IMR-90 (cell line): ENCODE results near the gene OBP2B. TPM values are rescaled to one million over a fixed set of nuclear protein-coding genes. Genes with fewer than 3 reads are reported as not detected.

ENCODE experiments used
- ATAC-seq: fragments of 200-7000 bp; cut with Tn5 transposase; 2 replicates; pipeline ENCODE4 v1.9.1; 2020; ENCODE audit warnings: low read depth, mild to moderate bottlenecking, moderate library complexity
- BruUV-seq: library from RNA; stranded (reverse); fragments of 400-500 nt; replicated peaks from 2 replicates; lab custom pipeline; 2021; lab: Mats Ljungman, UMichigan
- CTCF ChIA-PET: fragments of 300-600 bp; formaldehyde crosslinking; extraction: SDS; loops from one replicate; lab custom pipeline; 2021; ENCODE audit warnings: antibody characterized with exemption; lab: Yijun Ruan, JAX
- POLR2A ChIA-PET: fragments of 300-600 bp; sonication (Branson Sonifier 250); formaldehyde crosslinking; loops from one replicate; lab custom pipeline; 2022; ENCODE audit warnings: antibody characterized with exemption; ENCODE audit not compliant: unreplicated experiment; lab: Charles Lee
- DNase-seq: peaks from one replicate; pipeline ENCODE4 v3.0.0; 2013
- H2AFZ ChIP-seq: replicated peaks from 2 replicates; pipeline ENCODE3; 2013; ENCODE audit warnings: low read length, mild to moderate bottlenecking; ENCODE audit not compliant: poor library complexity
- H2AK5ac ChIP-seq: 2 replicates; pipeline ENCODE4 v1.6.1; 2013; ENCODE audit warnings: low read depth, low read length, inconsistent platforms
- H2AK9ac ChIP-seq: replicated peaks from 2 replicates; pipeline ENCODE3; 2013; ENCODE audit warnings: mild to moderate bottlenecking, low read depth, low read length, moderate library complexity; ENCODE audit not compliant: poor library complexity
- H2BK120ac ChIP-seq: 2 replicates; pipeline ENCODE4 v1.6.1; 2013; ENCODE audit warnings: low read depth, low read length, inconsistent platforms
- H2BK15ac ChIP-seq: 3 replicates; pipeline ENCODE4 v1.6.1; 2013; ENCODE audit warnings: low read depth, low read length, inconsistent platforms
- H2BK20ac ChIP-seq: 2 replicates; pipeline ENCODE4 v1.6.1; 2013; ENCODE audit warnings: low read depth, mild to moderate bottlenecking, inconsistent platforms, low read length, moderate library complexity
- H2BK5ac ChIP-seq: 2 replicates; pipeline ENCODE4 v1.6.1; 2013; ENCODE audit warnings: mild to moderate bottlenecking, low read depth, low read length, inconsistent platforms; ENCODE audit not compliant: poor library complexity, severe bottlenecking
- H3K14ac ChIP-seq: replicated peaks from 2 replicates; pipeline ENCODE4 v1.6.1; 2013; ENCODE audit warnings: low read depth, low read length, inconsistent platforms
- H3K18ac ChIP-seq: 2 replicates; pipeline ENCODE4 v1.6.1; 2013; ENCODE audit warnings: low read depth, low read length, control low read depth
- H3K23ac ChIP-seq: 2 replicates; pipeline ENCODE4 v1.6.1; 2013; ENCODE audit warnings: low read depth, low read length, inconsistent platforms
- H3K27ac ChIP-seq: 2 replicates; pipeline ENCODE4 v1.5.1; 2013; ENCODE audit warnings: mild to moderate bottlenecking, control low read depth, low read length; ENCODE audit not compliant: insufficient read depth
- H3K27me3 ChIP-seq: 2 replicates; pipeline ENCODE4 v1.6.1; 2013; ENCODE audit warnings: low read length; ENCODE audit not compliant: control insufficient read depth, insufficient read depth
- H3K36me3 ChIP-seq: 2 replicates; pipeline ENCODE4 v1.6.1; 2013; ENCODE audit warnings: low read length, mixed read lengths; ENCODE audit not compliant: control insufficient read depth, insufficient read depth
- H3K4ac ChIP-seq: 2 replicates; pipeline ENCODE4 v1.6.1; 2013; ENCODE audit warnings: low read depth, low read length, inconsistent platforms
- H3K4me1 ChIP-seq: 2 replicates; pipeline ENCODE4 v1.6.1; 2013; ENCODE audit warnings: low read length, mixed read lengths; ENCODE audit not compliant: control insufficient read depth, insufficient read depth
- H3K4me2 ChIP-seq: 2 replicates; pipeline ENCODE4 v1.6.1; 2013; ENCODE audit warnings: low read depth, mild to moderate bottlenecking, control low read depth, low read length, moderate library complexity
- H3K4me3 ChIP-seq: 2 replicates; pipeline ENCODE4 v1.5.1; 2013; ENCODE audit warnings: low read depth, mild to moderate bottlenecking, control low read depth, low read length, moderate library complexity; ENCODE audit not compliant: insufficient read depth
- H3K56ac ChIP-seq: 2 replicates; pipeline ENCODE4 v1.6.1; 2013; ENCODE audit warnings: low read length, inconsistent platforms; ENCODE audit not compliant: insufficient read depth; ENCODE audit errors: extremely low read depth
- H3K79me1 ChIP-seq, 2 experiments: 2 replicates each; pipeline ENCODE4 v1.6.1; 2013; ENCODE audit warnings: low read length in 2 of 2, inconsistent platforms in 1 of 2, low read depth in 1 of 2
- H3K9ac ChIP-seq: 2 replicates; pipeline ENCODE4 v1.6.1; 2013; ENCODE audit warnings: low read depth, low read length, control low read depth
- H3K9me1 ChIP-seq: 2 replicates; pipeline ENCODE4 v1.6.1; 2013; ENCODE audit warnings: low read length, inconsistent platforms; ENCODE audit not compliant: insufficient read depth
- H3K9me3 ChIP-seq: 2 replicates; pipeline ENCODE4 v1.6.1; 2013; ENCODE audit warnings: low read length; ENCODE audit not compliant: control insufficient read depth, insufficient read depth
- H4K20me1 ChIP-seq: 2 replicates; pipeline ENCODE4 v1.6.1; 2013; ENCODE audit warnings: low read length, inconsistent platforms; ENCODE audit not compliant: insufficient read depth
- H4K5ac ChIP-seq: 2 replicates; pipeline ENCODE4 v1.6.1; 2013; ENCODE audit warnings: mild to moderate bottlenecking, low read depth, low read length, control low read depth
- H4K8ac ChIP-seq, 2 experiments: 2 replicates each; pipeline ENCODE4 v1.6.1; 2013; ENCODE audit warnings: low read depth in 2 of 2, low read length in 2 of 2, control low read depth in 1 of 2, inconsistent platforms in 1 of 2
- H4K91ac ChIP-seq: 2 replicates; pipeline ENCODE4 v1.6.1; 2013; ENCODE audit warnings: low read depth, low read length, inconsistent platforms; ENCODE audit not compliant: insufficient read depth
- BHLHE40 ChIP-seq: fragments of 150-350 bp; IDR thresholded peaks from 2 replicates; pipeline ENCODE4 v1.6.1; 2016; ENCODE audit warnings: mild to moderate bottlenecking, low read depth, low read length
- CEBPB ChIP-seq: IDR thresholded peaks from 2 replicates; pipeline ENCODE4 v1.6.1; 2012; ENCODE audit warnings: low read depth, low read length, improper control_type of control experiment
- CHD1 ChIP-seq: IDR thresholded peaks from 2 replicates; pipeline ENCODE4 v1.6.1; 2012; ENCODE audit warnings: low read depth, low read length, improper control_type of control experiment
- FOS ChIP-seq: fragments of 150-350 bp; IDR thresholded peaks from 2 replicates; pipeline ENCODE4 v1.6.1; 2016; ENCODE audit warnings: low read depth, low read length
- MAFK ChIP-seq: IDR thresholded peaks from 2 replicates; pipeline ENCODE4 v1.6.1; 2012; ENCODE audit warnings: low read depth, low read length, improper control_type of control experiment
- MXI1 ChIP-seq: IDR thresholded peaks from 2 replicates; pipeline ENCODE4 v1.6.1; 2012; ENCODE audit warnings: low read depth, mild to moderate bottlenecking, low read length, moderate library complexity, borderline replicate concordance
- POLR2A ChIP-seq: IDR thresholded peaks from 2 replicates; pipeline ENCODE4 v1.6.1; 2012; ENCODE audit warnings: mild to moderate bottlenecking, low read depth, low read length
- RAD21 ChIP-seq: IDR thresholded peaks from 2 replicates; pipeline ENCODE4 v1.6.1; 2012; ENCODE audit warnings: low read length, improper control_type of control experiment
- RCOR1 ChIP-seq: IDR thresholded peaks from 2 replicates; pipeline ENCODE4 v1.6.1; 2012; ENCODE audit warnings: mild to moderate bottlenecking, low read length, improper control_type of control experiment; ENCODE audit not compliant: insufficient replicate concordance
- RFX5 ChIP-seq: IDR thresholded peaks from 2 replicates; pipeline ENCODE4 v1.8.0; 2012; ENCODE audit warnings: low read depth, mild to moderate bottlenecking, low read length, moderate library complexity
- SMC3 ChIP-seq: fragments of 150-350 bp; IDR thresholded peaks from 2 replicates; pipeline ENCODE4 v1.6.1; 2016; ENCODE audit warnings: low read depth, mild to moderate bottlenecking, antibody characterized with exemption, low read length, moderate library complexity
- WGBS, 2 experiments: methylation state at CpG; one replicate each; pipeline versions ENCODE4 v1.1.5 to v1.1.7; 2013; ENCODE audit warnings: missing lambda C conversion rate in 2 of 2; ENCODE audit not compliant: insufficient read length in 1 of 2; ENCODE audit errors: extremely low coverage in 2 of 2; 5-methylcytosine and 5-hydroxymethylcytosine counted together
- dilution Hi-C: fragments of 300-500 bp; cut with HindIII; formaldehyde crosslinking; loops from one replicate; pipeline ENCODE4 v1.14.3; 2018; ENCODE audit warnings: low sequenced_read_pairs; ENCODE audit not compliant: unreplicated experiment
- in situ Hi-C: fragments of 300-500 bp; cut with MboI; formaldehyde crosslinking; loops from 3 replicates; pipeline ENCODE4 v1.14.3; 2019; ENCODE audit warnings: low sequenced_read_pairs, inconsistent platforms, mixed read lengths
- intact Hi-C: fragments of 100-400 bp; cut with micrococcal nuclease; formaldehyde crosslinking; loops from 2 replicates; pipeline ENCODE4 v1.10.0; 2022
- polyA plus RNA-seq, 3 experiments: library from polyadenylated mRNA; depleted of rRNA; stranded (reverse); fragments of >200 nt; gene quantifications; 2 replicates each; pipeline ENCODE4 v1.2.3, GENCODE V29; 2012; ENCODE audit warnings: low replicate concordance in 1 of 3
- total RNA-seq: library from RNA; depleted of rRNA; stranded (reverse); fragments of >200 nt; gene quantifications from 2 replicates; pipeline ENCODE4 v1.2.3, GENCODE V29; 2012
- TF ChIP-seq, protein P1 (sequence below): conservative IDR thresholded peaks from 2 replicates; pipeline ENCODE4 v1.5.1; 2012; ENCODE audit warnings: mild to moderate bottlenecking, low read depth, low read length, improper control_type of control experiment
- TF ChIP-seq, protein P2 (sequence below): fragments of 150-350 bp; IDR thresholded peaks from 2 replicates; pipeline ENCODE4 v1.6.1; 2017; ENCODE audit warnings: mild to moderate bottlenecking, antibody characterized with exemption, low read length, low read depth
- TF ChIP-seq, protein P3 (sequence below): fragments of 150-350 bp; IDR thresholded peaks from 2 replicates; pipeline ENCODE4 v1.6.1; 2016; ENCODE audit warnings: low read depth, mild to moderate bottlenecking, low read length, moderate library complexity, borderline replicate concordance

Gene OBP2B
- total and polyA plus RNA-seq, 2 of the 4 experiments (the other 2 are of a cell fraction): not detected

DNA sequence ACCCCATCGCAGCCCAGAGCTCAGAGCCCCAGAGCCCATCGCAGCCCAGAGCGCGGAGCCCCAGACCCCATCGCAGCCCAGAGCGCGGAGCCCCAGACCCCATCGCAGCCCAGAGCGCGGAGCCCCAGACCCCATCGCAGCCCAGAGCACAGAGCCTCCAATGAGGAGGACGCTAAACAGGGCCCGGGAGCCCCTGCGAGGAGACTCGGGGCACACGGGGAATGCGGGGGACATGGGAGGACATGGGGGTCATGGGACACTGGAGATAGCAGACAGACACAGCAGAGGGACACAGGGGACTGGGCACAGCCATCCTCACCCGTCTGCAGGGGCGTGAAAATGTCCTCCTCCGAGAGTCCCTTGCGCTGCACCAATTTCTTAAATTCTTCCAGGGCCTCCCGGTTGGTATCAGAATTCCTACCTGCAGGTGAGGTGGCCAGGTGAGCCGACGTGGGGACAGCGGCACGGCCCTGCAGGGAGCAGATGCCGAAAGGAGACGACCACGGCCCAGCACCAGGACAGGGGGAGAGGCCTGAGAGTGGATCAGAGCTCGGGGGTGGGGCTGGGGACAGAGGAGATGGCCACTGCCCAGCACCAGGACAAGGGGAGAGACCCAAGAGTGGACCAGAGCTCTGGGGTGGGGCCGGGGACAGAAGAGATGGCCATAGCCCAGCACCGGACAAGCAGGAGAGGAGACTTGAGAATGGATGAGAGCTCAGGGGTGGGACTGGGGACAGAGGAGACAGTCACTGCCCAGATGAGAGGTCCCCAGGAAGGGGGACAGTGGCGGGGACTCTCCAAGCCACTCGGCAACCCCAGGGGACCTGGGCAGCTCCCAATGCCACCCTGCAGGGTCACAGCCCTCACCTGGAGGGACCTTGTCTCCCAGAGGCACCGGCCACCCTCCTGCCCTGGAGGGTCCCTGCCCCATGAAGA lies 2.8 kb downstream of the OBP2B start:
- Histone ChIP-seq H4K91ac (no peak overlapping the region), H4K5ac (no peak overlapping the region), H2AK9ac (no peak overlapping the region), H2BK120ac (no peak overlapping the region), H3K56ac (no peak overlapping the region), H3K23ac (no peak overlapping the region), H3K4me1 (no peaks in the 10 kb centered on the region), H2BK5ac (no peak overlapping the region), H3K9me3 (no peaks in the 10 kb centered on the region; the same call in 1 of the 2 replicates), H4K8ac (no peak overlapping the region), H4K20me1 (no peaks in the 10 kb centered on the region), H2AK5ac (no peak overlapping the region), H2AFZ (no peak overlapping the region), H3K14ac (no peak overlapping the region), H3K4me2 (no peak overlapping the region), H3K4me3 (no peak overlapping the region), H3K27me3 (peaks cover 33% of the 10 kb centered on the region), H3K36me3 (no peaks in the 10 kb centered on the region), H3K9ac (no peak overlapping the region), H3K27ac (no peak overlapping the region), H3K18ac (no peak overlapping the region), H2BK20ac (no peak overlapping the region), H2BK15ac (no peak overlapping the region), H3K4ac (no peak overlapping the region), H3K9me1 (no peaks in the 10 kb centered on the region), H3K79me1 (no peaks in the 10 kb centered on the region)
- DNase-seq (no peak), ATAC-seq (no peak)
- BruUV-seq: no TSS peak
- WGBS, 2 experiments: 68% methylated on average over 10 of the region's 35 CpGs; no CpG with 5 or more reads in 1 of the 2 experiments
- intact Hi-C loops: no loop called here
- ChIA-PET POLR2A (no interaction called here), CTCF (no interaction called here)
- TF ChIP-seq RCOR1: no peak
- no peak for TF ChIP-seq CEBPB
- TF ChIP-seq, protein P1, sequence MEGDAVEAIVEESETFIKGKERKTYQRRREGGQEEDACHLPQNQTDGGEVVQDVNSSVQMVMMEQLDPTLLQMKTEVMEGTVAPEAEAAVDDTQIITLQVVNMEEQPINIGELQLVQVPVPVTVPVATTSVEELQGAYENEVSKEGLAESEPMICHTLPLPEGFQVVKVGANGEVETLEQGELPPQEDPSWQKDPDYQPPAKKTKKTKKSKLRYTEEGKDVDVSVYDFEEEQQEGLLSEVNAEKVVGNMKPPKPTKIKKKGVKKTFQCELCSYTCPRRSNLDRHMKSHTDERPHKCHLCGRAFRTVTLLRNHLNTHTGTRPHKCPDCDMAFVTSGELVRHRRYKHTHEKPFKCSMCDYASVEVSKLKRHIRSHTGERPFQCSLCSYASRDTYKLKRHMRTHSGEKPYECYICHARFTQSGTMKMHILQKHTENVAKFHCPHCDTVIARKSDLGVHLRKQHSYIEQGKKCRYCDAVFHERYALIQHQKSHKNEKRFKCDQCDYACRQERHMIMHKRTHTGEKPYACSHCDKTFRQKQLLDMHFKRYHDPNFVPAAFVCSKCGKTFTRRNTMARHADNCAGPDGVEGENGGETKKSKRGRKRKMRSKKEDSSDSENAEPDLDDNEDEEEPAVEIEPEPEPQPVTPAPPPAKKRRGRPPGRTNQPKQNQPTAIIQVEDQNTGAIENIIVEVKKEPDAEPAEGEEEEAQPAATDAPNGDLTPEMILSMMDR: no peak
- TF ChIP-seq, protein P2, sequence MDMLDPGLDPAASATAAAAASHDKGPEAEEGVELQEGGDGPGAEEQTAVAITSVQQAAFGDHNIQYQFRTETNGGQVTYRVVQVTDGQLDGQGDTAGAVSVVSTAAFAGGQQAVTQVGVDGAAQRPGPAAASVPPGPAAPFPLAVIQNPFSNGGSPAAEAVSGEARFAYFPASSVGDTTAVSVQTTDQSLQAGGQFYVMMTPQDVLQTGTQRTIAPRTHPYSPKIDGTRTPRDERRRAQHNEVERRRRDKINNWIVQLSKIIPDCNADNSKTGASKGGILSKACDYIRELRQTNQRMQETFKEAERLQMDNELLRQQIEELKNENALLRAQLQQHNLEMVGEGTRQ: no peak
- no peak for TF ChIP-seq POLR2A
- TF ChIP-seq, protein P3, sequence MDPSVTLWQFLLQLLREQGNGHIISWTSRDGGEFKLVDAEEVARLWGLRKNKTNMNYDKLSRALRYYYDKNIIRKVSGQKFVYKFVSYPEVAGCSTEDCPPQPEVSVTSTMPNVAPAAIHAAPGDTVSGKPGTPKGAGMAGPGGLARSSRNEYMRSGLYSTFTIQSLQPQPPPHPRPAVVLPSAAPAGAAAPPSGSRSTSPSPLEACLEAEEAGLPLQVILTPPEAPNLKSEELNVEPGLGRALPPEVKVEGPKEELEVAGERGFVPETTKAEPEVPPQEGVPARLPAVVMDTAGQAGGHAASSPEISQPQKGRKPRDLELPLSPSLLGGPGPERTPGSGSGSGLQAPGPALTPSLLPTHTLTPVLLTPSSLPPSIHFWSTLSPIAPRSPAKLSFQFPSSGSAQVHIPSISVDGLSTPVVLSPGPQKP: no peak
- TF ChIP-seq RAD21: no peak
- TF ChIP-seq MXI1: no peak
- TF ChIP-seq MAFK: no peak
- TF ChIP-seq BHLHE40: no peak
- TF ChIP-seq FOS: no peak
- TF ChIP-seq RFX5: no peak
- no peak for TF ChIP-seq SMC3
- TF ChIP-seq CHD1: no peak
- dilution Hi-C loops: no loop called here
- in situ Hi-C loops: no loop called here
